ENCODE measurements around the gene KCNJ4.
"Not testable (repeated sequence)": the region's sequence is repeated elsewhere in the genome, so short reads cannot be mapped to it uniquely, and the experiment has no call there.

KCNJ4 gene

DNA sequence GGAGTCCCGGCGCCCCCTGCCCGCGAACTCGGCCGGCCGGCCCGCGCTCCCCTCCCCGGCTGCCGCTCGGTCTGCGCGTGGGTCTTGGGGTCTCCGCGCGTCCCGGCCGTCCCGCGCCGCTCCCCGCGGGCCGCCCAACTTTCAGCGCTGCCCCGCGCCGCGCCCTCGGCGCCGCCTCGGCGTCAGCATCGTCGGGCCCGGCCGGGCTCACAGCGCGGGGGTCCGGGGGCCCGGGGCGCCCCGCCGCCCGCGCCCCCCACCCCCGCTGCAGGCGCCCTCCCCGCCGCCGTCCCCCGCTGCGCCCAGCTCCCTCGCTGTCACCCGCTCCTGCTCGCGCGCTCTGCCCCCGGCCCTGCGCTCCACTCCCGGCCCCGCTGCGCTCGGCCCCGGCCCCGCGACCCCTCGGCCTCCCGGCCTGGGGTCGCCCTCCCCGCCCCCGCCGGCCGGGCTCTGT, at the start of gene KCNJ4:
Gene KCNJ4 (minus strand): TSS at position 124 of the 454 bp plus-strand sequence. CDS start 27,067 bp downstream, outside the sequence.
- no peak for DNase-seq

DNA sequence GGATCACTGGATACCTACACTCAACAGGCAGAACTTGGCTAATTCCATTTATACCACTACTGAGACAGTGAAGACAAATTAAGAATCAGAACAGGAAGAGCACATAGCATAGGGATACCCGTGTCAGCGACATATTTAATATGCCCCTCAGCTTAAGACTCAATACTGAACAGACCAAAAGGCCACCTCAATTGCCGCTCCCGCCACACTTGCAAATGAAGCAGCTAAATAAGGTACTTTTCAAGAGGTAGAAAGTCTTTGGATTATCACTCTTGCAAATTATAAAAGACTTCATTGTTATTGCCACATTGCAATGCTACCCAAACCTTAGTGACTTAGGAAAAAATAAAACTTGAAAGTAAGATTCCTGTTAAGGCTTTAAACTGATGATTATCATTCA, 48.0 kb upstream of the KCNJ4 start:
- no peak for DNase-seq

DNA sequence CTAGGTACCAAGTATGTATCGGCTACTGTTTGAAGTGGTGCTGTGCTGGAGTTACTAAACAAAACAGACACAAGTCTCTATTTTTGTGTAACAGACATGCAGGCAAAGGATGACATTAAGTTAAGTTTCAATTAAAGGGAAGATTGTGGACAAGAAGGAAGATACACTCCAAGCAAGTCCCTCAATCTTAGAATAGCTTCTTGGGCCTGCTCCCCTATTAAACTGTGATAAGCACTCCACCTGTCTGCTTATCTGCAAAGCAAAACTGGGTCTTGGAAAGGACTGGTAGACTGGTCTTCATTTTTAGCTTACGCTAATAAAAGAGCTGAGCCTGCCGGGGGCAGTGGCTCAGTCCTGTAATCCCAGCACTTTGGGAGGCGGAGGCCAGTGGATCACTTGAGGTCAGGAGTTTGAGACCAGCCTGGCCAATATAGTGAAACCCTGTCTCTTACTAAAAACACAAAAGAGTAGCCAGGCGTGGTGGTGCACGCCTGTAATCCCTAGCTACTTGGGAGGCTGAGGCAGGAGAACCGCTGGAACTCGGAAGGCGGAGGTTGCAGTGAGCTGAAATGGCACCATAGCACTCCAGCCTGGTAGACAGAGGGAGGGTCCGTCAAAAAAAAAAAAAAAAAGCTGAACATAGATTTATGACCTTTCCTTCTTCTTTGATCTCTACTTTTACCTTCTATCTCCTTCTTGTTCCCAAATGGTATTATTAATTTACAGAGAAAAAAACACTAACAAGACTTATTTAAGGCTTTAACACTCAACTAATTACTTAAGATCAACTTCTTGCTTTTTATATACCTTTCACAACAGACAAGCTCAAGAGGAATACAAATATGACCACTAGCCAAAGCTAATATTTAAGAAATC, 47.0 kb upstream of the KCNJ4 start:
- no peak for DNase-seq

DNA sequence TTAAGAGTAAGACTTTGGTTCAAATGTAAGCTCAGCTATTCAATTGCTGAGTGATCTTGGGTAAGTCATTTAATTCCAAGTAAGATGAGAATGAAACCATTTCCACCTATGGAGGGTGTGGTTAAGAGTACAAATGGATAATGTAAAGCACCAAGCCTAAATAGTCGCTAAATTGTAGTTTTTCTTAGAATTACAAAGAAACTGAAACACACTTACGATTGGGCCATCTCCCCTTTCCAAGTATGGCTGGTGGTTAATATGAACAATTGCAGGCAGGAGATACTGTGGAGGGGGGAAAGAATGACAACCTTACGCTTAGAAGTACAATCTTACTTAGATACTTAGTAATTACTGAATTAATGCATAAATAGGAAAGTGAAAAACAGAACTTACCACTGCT, 42.9 kb upstream of the KCNJ4 start:
- DNase-seq: no peak

DNA sequence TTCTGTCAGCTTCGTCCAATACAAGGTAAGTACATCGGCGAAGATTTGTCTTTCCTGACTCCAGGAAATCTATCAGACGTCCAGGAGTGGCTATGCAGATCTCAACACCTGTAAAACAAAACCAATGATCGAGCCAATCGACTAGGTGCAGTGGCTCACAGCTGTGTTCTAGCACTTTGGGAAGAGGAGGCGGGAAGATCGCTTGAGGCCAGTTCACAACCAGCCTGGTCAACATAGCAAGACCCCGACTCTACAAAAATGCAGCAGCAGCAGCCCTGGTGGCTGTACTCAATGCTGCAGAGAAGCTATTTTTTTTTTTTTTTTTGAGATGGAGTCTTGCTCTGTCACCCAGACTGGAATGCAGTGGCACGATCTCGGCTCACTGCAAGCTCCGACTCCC, 39.9 kb upstream of the KCNJ4 start:
- DNase-seq: no peak

DNA sequence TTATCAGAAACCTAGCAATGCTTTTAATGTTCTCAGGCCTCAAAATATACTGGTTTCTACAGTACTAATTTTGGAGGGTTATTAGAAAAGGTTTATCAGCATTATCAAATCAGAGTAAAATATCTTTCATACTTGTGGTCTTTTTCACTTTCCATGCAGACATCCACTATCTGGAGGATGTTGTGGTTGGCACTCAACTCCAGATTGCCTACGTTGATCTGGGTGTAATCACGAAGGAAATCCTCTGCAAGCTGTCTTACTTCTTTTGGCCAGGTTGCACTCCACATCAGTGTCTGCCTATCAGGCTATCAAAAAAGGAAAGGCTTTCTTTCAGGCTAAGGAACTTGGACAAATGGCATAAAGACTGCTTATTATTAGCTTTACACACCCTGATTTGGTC, 39.5 kb upstream of the KCNJ4 start:
- DNase-seq: no peak

DNA sequence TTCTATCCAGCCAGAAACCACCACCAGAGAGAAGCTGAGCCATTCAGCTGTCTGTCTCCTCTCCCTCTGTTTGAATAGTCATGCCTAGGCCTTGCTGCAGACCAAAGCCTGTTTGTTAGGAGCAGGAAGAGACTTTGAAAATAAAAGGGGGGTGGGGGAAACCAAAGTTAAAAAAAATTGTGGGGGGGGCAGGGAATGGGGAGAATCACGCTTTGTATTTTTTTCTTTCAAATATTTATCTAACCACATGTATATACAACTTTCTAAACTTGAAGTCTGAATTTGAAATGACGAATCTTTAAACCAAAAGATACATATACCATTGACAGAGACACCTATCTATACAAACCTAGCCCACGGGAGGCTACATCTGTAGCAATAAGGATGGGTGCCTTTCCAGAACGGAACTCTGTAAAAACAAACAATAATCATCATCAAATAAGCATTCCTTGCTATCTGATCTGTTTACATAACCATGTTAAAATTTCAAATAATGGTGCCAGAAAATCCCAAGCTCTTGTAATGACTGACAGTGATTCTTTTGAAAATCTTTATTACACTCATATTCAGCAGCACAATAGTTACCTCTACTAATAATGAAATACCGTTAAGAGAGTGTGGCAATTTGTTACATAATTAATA, 36.8 kb upstream of the KCNJ4 start:
- no peak for DNase-seq

DNA sequence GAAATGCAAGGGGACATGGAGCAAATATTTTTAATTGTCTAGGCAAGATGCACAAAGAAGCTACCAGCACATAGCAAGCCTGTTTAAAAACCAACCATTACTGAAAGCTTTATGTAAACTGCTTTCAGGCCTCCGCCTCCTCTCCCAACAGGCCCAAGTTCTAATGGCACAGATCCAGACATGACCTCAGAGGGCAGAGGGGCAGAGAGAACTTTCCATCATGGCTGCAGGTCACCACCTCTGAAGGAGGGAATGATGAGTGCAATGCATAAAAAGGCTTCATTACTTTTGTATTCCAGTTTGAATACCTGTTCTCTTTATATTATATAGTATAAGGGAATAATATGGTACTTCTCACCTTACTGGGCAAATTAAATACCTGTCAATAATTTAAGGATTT, 35.9 kb upstream of the KCNJ4 start:
- no peak for DNase-seq

DNA sequence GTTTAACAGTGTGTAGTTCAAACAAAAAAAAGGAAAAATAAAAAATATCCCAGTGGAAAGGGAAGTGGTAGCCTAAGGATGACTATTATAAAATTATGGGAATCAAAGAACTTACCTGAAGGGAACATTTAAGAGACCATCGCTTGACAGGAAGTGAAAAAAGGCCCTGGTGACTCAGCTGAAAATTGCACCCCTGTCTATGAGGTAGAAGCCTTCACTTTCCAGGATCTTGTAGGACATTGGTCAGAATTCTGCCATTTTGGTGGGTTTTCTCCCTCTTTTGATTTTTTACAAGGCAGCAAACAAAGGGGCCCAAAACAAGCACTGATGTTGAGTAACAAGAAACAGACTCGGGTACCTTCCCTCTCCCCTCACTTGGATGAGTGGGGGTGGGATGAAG, 35.5 kb upstream of the KCNJ4 start:
- DNase-seq: no peak

DNA sequence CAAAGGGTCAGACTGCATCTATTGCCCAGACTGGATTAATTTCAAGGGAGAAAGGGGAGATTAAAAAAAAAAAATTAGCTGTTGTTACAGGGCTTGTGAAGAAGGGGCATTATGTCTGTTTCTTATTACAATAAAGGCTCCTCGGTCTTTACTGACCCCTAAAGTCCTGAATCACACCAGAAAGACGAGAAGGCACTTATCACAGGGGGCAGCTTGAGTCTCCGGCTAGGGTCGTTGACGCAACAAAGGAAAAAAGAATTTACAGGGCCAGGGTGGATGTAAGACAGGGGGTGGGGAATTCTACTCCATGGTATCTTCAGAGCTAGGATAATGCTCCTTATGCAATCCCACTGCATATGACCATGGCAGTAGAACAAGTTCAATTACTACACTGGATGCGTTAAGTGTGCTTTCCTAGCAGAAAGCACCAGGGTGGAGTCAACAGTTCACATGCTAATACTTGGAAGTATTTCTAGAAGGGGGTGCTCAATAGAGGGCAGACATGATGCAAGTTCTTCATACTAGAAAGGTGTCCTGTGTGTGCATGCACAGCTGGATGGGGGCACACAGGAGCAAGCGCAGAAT, 34.7 kb upstream of the KCNJ4 start:
- DNase-seq: no peak

DNA sequence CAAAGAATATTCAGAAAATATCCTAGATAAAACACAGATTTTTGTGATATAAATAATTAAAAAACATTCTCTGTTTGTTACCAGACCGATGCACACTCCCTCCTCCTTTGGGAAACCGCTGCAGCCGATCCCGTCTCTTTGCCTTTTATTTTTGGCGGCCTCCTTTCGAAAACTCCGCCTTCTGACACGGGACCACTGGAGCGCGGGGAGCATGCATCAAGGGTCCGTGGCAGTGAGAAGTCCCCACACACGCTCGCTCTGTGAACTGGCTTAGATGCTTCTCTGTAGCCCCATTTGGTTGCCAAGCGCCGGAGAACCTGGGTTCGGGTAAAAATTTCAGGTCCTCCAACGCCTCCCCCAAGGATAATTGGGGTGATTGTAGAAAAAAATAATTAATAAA, 34.1 kb upstream of the KCNJ4 start:
- no peak for DNase-seq

DNA sequence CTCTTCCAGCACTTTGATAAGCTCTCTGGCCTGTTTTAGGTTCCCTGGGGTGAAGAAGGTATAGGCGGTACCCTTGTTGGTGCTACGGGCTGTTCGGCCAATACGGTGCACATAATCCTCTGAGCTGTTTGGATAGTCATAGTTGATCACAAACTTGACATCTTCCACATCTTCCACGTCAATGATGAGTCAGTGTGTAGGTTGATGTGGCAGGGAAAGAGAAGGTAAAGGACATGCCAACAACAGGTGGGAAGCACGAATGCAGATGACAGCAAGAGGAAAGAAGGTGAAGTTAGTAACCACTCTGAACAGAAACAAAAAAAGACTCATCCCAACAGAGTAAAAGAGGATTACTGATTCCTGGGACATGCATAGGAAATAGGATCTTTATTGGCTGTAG, 32.9 kb upstream of the KCNJ4 start:
- DNase-seq: no peak

DNA sequence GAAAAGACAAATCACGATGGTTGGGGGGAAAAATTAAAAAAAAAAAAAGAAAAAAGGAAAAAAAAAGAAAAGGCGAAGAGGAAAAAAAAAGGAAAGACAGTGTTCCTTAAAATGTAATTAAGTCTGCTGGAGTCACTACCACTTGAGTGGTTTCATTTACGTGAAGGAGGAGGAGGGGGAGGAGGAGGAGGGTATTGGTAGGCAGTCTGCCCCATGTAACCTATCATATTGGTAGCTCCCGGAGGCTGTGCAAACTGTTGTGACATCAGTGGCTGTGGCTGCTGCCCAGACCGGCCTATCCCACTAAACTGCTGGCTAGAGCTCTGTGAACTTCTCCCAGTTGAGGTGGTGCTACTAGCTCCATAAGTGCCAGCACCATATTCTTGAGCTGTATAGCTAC, 30.8 kb upstream of the KCNJ4 start:
- no peak for DNase-seq

DNA sequence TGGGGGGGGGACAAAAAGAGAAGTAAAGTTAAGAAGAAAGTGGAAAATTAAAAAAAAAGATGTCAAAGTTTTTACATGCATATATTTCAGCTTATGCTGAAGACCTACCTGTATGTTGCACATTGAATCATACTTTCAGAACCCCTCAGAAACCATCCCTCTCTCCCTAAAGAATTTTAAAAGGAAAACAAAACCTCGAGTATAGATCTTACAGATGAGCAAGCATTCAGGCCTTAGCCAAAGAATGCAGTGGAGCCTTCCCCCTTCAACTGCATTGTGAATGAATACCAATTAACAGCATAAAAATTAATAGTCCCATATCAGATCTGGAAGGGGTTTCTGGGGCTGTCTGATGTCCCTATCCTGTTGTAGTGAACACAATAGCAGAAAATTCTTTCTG, 29.2 kb upstream of the KCNJ4 start:
- DNase-seq: no peak

DNA sequence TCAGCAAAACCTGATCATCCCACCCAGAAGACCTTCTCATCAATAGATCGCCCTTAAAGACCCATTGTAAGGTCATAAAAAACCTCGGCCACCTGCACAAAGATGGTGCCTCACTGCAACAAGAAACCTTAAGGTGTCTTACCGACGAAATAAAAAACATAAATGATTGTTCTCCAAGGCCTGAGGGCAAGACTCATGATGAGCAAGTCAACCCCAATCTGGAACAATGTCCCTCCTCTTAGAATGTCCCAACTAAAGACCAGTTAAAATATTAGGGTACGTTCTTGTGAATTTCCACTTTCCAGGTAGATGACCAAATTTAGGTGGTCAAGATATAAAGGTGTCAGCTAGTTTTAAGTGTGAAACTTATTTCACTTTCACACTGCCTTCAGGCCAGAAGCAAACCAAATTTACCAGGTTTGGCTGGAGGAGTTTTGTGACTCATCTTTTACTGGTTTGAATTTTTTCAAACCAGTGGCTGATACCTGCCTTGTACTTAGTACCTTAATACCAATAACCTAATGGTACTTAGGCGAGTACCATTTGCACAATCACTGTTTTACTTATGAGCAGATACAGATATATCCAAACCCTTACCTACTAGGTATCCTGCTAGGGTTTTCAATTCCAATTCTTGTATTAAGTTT, 27.8 kb upstream of the KCNJ4 start:
- no peak for DNase-seq

DNA sequence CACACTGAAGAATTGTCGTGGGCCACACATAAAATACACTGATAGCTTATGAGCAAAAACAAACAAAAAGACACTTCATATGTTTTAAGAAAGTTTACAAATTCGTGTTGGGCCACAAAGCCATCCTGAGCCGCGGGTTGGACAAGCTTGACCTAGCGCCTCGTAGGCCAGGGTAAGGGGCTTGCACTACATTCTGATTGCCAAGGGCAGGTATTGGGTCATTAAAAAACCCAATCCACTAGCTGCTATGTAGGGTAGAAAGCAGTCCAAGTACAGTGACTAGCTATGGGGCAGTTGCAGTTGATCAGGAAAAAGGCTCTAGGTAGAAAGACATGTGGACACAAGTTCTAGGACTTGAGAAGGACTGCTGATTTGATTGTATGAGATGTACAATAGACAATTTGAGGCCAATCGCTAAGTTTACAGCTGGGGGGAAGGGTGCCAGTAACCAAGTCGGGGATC, 26.9 kb upstream of the KCNJ4 start:
- DNase-seq: no peak

DNA sequence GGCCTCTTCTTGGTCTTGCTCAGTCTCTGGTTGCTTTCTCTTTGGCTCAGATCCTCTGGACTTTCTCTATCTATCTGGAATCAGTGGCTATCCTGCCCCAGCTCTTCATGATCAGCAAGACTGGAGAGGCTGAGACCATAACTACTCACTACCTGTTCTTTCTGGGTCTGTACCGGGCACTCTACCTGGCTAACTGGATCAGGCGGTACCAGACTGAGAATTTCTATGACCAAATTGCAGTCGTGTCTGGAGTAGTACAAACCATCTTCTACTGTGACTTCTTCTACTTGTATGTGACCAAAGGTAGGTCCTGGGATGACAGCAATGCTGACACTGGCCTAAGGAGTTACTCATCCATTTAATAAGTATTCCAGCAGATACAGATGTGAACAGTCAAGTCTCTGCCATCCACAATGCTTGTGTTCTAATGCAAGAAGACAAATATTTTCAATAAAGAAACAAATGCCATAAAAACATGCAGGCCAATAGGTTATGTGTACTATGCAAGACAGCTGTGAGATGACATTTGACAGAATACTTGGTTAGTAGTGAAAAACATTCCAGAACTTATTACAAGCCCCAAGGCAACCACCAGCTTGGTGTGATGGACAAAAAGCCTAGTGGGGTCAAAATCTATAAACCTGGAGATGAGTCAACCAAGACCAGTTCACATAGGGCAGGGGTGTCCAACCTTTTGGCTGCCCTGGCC, 26.3 kb upstream of the KCNJ4 start:
- DNase-seq: no peak

DNA sequence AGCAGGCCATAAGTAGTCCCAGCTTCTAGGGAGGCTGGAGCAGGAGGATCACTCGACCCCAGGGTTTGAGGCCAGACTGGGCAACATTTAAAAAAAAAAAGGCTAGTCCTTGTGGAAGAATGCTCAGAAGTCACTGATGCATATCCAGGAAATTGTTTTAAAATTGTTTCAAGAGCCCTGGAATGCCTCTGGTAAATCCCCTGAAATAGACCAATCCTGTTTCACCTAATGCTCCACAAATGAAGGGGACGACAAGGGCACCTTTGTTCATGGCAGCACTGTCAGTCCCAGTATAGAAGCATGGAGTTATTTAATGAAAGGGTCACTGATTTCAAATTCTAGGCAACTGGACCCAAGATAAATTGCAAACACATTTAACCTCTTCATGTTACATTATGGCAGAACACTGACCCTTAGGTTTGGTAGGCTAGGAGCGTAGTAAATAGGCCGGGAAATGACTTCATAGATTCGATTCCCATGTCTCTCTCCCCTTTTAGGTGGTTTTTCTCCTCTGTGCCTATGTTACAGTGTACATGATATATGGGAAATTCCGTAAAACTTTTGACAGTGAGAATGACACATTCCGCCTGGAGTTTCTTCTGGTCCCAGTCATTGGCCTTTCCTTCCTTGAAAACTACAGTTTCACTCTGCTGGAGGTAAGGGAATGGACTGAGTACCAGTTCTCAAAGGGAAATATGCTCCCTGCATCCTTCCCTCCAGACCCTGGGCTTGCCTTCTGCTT, 24.3 kb upstream of the KCNJ4 start:
- DNase-seq: no peak

DNA sequence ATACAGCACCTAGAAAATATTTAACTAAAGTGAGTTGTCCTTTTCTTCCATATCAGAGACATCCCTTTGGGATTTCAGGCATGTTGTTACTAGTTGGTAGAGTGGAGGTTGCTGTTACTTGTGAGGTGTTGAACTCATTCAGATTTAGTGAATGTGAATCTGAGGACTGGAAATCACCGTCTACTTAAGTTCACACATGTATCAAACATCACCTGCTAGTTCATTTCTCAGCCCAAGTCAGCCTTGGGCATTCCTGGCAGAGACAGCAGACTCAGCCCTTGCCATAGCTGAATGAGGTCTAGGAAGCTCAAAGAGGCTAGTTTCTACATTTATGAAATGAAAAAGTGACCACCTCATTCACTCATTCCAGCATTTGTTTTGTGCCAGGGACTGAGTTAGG, 22.6 kb upstream of the KCNJ4 start:
- DNase-seq: no peak

DNA sequence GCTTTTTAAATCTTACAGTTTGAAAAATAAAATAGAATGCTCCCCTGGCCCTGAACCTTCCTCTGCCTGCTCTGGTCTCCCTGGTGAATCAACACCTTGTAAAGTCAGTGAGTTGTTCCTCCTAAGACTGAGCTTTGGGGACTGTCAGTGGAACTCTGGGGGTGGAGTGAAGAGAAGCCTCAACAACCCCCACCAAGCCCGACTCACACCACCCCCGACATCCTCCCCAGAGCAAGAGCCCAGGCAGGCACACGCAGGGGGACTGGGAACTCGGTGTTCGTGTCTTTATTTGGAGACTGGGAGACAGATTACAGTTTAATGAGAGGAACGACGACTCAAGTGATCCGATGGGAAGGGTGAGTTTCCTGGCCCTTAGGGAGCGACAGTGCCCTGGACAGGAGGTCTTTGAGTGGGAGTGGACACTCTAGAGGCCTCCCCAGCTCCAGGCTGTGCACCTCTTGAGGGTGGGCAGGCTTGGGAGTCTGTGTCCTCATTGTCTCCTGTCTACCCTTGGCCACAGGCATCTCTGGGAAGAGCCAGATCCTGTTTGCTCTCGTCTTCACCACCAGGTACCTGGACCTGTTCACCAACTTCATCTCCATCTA, 19.1 kb upstream of the KCNJ4 start:
- no peak for DNase-seq

DNA sequence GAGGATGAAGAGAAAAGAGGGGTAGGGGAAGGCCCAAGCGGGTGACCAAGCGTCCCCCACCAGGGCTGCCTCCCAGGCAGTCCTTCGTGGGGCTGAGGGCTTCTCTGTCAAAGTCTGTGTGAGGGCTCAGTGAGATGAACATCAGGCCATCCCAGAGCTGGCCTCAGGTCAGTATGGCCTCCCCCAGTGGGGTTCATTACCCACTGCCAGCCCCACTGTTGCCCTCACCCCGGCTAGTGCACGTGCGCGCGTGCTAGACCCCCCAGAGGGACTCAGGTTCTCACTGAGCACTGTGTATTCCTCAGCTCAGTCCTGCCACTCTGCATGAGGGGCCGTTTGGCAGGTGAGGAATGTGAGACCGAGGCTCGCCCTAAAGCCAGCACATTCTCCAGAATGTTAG, 16.2 kb upstream of the KCNJ4 start:
- DNase-seq: no peak

DNA sequence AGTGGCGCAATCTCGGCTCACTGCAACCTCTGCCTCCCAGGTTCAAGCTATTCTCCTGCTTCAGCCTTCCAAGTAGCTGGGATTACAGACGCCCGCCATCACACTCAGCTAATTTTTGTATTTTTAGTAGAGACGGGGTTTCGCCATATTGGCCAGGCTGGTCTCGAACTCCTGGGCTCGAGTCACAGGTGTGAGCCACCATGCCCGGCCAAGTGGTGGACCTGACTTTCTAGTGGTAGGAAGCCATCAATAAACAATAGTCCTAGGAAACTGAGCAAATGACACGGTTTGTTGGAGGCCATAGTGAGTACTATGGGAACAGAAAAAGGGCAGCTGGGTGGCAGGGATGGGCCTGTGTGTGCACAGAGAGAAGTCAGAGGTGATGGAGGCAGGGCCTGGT, 15.2 kb upstream of the KCNJ4 start:
- not testable (repeated sequence) for DNase-seq

Measured in CD4-positive, alpha-beta T cell treated with Interleukin-17A for 4 hours (primary cell).